Adrenal gland (tissue), 12 donors: ENCODE measurements around the gene INPP5A. TPM values are rescaled to one million over a fixed set of nuclear protein-coding genes. Genes with fewer than 3 reads are reported as not detected.

ENCODE experiments used
- DNase-seq, 7 donors: peaks; one replicate each; pipeline ENCODE4 v3.0.0-alpha.2; 2019 to 2020
- H3K27ac ChIP-seq, 5 donors: fragments of 200-600 bp; sonication (generic) in 4 of 5; 1 replicate in 3 of 5; 2 replicates in 2 of 5; pipeline versions ENCODE4 v1.5.1 to v1.8.0; 2016 to 2020; ENCODE audit warnings: mild to moderate bottlenecking in 1 of 5
- H3K27me3 ChIP-seq: fragments of 200-600 bp; 2 replicates; pipeline ENCODE4 v1.8.0; 2021
- H3K36me3 ChIP-seq, 2 donors: fragments of 200-600 bp; replicated peaks in 1 of 2; 1 replicate in 1 of 2; 2 replicates in 1 of 2; pipeline versions ENCODE4 v1.5.1 to v1.8.0; 2018 to 2022
- H3K4me1 ChIP-seq, 2 donors: fragments of 200-600 bp; replicated peaks in 1 of 2; 1 replicate in 1 of 2; 2 replicates in 1 of 2; pipeline versions ENCODE4 v1.5.1 to v1.8.0; 2018 to 2021
- H3K4me3 ChIP-seq, 4 donors: fragments of 200-600 bp; sonication (generic) in 3 of 4; one replicate each; pipeline ENCODE4 v1.5.1; 2016 to 2018
- H3K9me3 ChIP-seq, 3 donors: fragments of 200-600 bp; sonication (generic) in 1 of 3; replicated peaks in 1 of 3; 1 replicate in 2 of 3; 2 replicates in 1 of 3; pipeline versions ENCODE4 v1.5.1 to v1.8.0; 2016 to 2021
- CTCF ChIP-seq, 6 experiments: fragments of 450-650 bp in 4 of 6; fragments of 200-600 bp in 2 of 6; sonication (generic) in 1 of 6; IDR thresholded peaks; 1 replicate in 5 of 6; 2 replicates in 1 of 6; pipeline versions ENCODE4 v1.5.1 to v1.8.0; 2016 to 2021; ENCODE audit warnings: antibody characterized with exemption in 6 of 6, mild to moderate bottlenecking in 2 of 6, moderate library complexity in 1 of 6
- POLR2A ChIP-seq, 2 donors: fragments of 450-650 bp; IDR thresholded peaks; one replicate each; pipeline ENCODE4 v1.6.1; 2017; ENCODE audit warnings: antibody characterized with exemption in 2 of 2, mild to moderate bottlenecking in 2 of 2, moderate library complexity in 1 of 2
- WGBS, 4 donors: extraction: QIAGEN DNeasy Blood & Tissue Kit in 2 of 4; methylation state at CpG; one replicate each; pipeline versions ENCODE4 v1.1.5 to v1.1.7; 2013 to 2017; 5-methylcytosine and 5-hydroxymethylcytosine counted together
- intact Hi-C, 2 donors: fragments of 100-400 bp; cut with DNase I; formaldehyde crosslinking; loops; one replicate each; pipeline versions ENCODE4 v1.14.1 to v1.15.0; 2022 to 2023
- polyA plus RNA-seq, 3 donors: library from polyadenylated mRNA; stranded (reverse); fragments of 200-250 nt in 2 of 3; fragments of 350-450 nt in 1 of 3; fragmentation: Illumina TruSeq in 1 of 3; extraction: RNeasy Lipid Tissue Mini Kit (QIAGEN cat#74804) in 1 of 3; gene quantifications; one replicate each; pipeline ENCODE4 v1.2.3, GENCODE V29; 2013 to 2014
- total RNA-seq, 9 donors: library from RNA; depleted of rRNA in 4 of 9; stranded (reverse); fragments of >200 nt in 4 of 9; fragments of 120-200 nt in 1 of 9; fragmentation: NEBNext Ultra II Directional in 1 of 9; extraction: Animal tissue kit (Norgen Biotek cat#: 25700) in 1 of 9; gene quantifications; one replicate each; pipeline versions ENCODE4 v1.1.0 to v1.2.4, GENCODE V29; 2013 to 2023
- donor health status: healthy with polysubstance abuse.
- donor health status: Bipolar disorder and iron deficiency.
- donor health status: DM: yes; HTN: yes; CAD: no.
- donor health status: DM: no; HTN: no; CAD: no.
- donor health status: DM: no; HTN: no; CAD: no.
- donor health status: DM: yes; HTN: yes; CAD: no.

INPP5A gene
- total and polyA plus RNA-seq, 12 donors = 13.5 to 62.9 (median 37.5) TPM

GRCh38 chr10:132809232-132810140 is 271.9 kb downstream of the INPP5A start:
- intact Hi-C loops = no loop called here
- WGBS, 4 donors = 73 to 81% (median 75%) methylated on average over 24 to 38 of the region's 38 CpGs
- Histone ChIP-seq H3K27ac (no peak overlapping the region), H3K9me3 (no peaks in the 10 kb centered on the region), H3K4me3 (no peak overlapping the region), H3K4me1 (no peaks in the 10 kb centered on the region), H3K36me3 (no peaks in the 10 kb centered on the region), H3K27me3 (no peaks in the 10 kb centered on the region)
- no peak for DNase-seq
- no peak for TF ChIP-seq CTCF (IDR thresholded peaks at IDR 0.05)
- no peak for TF ChIP-seq POLR2A (IDR thresholded peaks at IDR 0.05)

- H3K4me1 ChIP-seq = no peaks in the 10 kb centered on the region
- H3K27ac ChIP-seq = no peak overlapping the region
- TF ChIP-seq CTCF (IDR thresholded peaks at IDR 0.05) (no peak), POLR2A (IDR thresholded peaks at IDR 0.05) (no peak)
- 79 to 86% (median 81%) methylated on average over 16 to 39 of the region's 39 CpGs for WGBS, 4 donors
- no peaks in the 10 kb centered on the region for H3K36me3 ChIP-seq
- DNase-seq = no peak
- no peaks in the 10 kb centered on the region for H3K27me3 ChIP-seq
- intact Hi-C loops = no loop called here
- H3K9me3 ChIP-seq = no peaks in the 10 kb centered on the region
- H3K4me3 ChIP-seq = no peak overlapping the region
These were observed 272.7 kb downstream of the INPP5A start for GRCh38 chr10:132810141-132810806.

GRCh38 chr10:132810807-132811700 is 273.5 kb downstream of the INPP5A start:
- 65 to 75% (median 69%) methylated on average over 21 to 33 of the region's 33 CpGs for WGBS, 4 donors
- H3K27me3 ChIP-seq = no peaks in the 10 kb centered on the region
- intact Hi-C loops = no loop called here
- H3K27ac ChIP-seq = no peak overlapping the region
- no peaks in the 10 kb centered on the region for H3K9me3 ChIP-seq
- no peaks in the 10 kb centered on the region for H3K4me1 ChIP-seq
- H3K36me3 ChIP-seq = no peaks in the 10 kb centered on the region
- no peak for DNase-seq
- TF ChIP-seq CTCF (IDR thresholded peaks at IDR 0.05) = no peak
- TF ChIP-seq POLR2A (IDR thresholded peaks at IDR 0.05) = no peak
- no peak overlapping the region for H3K4me3 ChIP-seq
